Testis (tissue), 2 donors: Measurements from ENCODE around the gene METTL5.
"Not testable (repeated sequence)": the region's sequence is repeated elsewhere in the genome, so short reads cannot be mapped to it uniquely, and the experiment has no call there.

Experiments
- CTCF ChIP-seq, 3 experiments: fragments of 450-650 bp in 2 of 3; fragments of 200-600 bp in 1 of 3; sonication (generic) in 1 of 3; IDR thresholded peaks; one replicate each; pipeline ENCODE4 v1.5.1; 2016 to 2019; ENCODE audit warnings: antibody characterized with exemption in 3 of 3, mild to moderate bottlenecking in 2 of 3, moderate library complexity in 1 of 3
- POLR2A ChIP-seq: fragments of 450-650 bp; IDR thresholded peaks from one replicate; pipeline ENCODE4 v1.6.1; 2017; ENCODE audit warnings: antibody characterized with exemption, mild to moderate bottlenecking, moderate library complexity

GRCh38 chr2:169871369-169871768 lies 46.7 kb upstream of the METTL5 start:
- TF ChIP-seq CTCF (IDR thresholded peaks at IDR 0.05); POLR2A: not testable (repeated sequence)
